HG03103 (cell line): Measurements from ENCODE around the gene LSS.
"Not testable (repeated sequence)": the region's sequence is repeated elsewhere in the genome, so short reads cannot be mapped to it uniquely, and the experiment has no call there.

Experiments used
- ATAC-seq: cut with Tn5 transposase; IDR thresholded peaks from one replicate; pipeline ENCODE4 v1.9.1; 2021; ENCODE audit warnings: low read depth; ENCODE audit not compliant: unreplicated experiment

The LSS gene

DNA sequence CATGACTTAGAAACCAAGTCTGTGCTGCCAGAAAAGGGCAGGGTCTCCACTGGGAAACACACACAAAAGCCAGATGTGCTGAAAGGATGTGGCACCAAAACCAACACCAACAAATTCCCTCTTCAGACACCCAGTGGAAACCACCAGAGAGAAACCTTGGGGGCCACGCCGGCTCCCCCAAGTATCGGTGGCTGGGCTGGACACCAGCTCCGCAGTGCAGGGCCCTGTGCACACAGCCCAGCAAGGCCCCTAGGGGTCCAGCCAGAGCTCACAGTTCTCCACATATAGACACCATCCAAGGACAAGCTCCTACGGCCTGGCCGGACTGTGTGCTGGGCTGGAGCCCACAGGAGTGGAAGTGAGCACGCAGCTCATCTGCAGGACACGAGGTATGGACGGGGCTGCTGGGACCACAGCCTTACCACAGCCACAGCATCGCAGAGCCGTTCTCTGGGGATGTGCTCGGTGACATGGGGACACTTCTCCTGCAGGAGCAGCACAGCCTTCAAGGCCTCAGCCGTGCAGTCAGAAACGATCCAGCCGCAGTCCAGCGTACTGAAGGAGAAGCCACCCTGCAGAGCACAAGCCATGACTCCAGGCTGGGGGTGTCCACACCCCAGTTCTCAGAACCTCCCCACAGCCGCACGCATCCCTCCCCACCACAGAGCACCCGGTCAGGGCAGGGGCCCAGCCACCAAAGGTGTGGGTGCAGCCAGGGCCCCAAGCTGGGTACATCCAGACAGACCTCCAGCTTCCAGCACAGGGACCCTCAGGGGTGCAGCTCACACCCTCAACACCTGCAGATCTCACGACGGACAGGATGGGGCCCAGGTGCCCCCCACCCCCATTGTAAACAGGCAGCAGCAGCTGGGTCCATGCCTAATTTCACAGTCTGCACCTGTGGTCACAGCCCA, 21.3 kb downstream of the LSS start:
- ATAC-seq, result no peak

DNA sequence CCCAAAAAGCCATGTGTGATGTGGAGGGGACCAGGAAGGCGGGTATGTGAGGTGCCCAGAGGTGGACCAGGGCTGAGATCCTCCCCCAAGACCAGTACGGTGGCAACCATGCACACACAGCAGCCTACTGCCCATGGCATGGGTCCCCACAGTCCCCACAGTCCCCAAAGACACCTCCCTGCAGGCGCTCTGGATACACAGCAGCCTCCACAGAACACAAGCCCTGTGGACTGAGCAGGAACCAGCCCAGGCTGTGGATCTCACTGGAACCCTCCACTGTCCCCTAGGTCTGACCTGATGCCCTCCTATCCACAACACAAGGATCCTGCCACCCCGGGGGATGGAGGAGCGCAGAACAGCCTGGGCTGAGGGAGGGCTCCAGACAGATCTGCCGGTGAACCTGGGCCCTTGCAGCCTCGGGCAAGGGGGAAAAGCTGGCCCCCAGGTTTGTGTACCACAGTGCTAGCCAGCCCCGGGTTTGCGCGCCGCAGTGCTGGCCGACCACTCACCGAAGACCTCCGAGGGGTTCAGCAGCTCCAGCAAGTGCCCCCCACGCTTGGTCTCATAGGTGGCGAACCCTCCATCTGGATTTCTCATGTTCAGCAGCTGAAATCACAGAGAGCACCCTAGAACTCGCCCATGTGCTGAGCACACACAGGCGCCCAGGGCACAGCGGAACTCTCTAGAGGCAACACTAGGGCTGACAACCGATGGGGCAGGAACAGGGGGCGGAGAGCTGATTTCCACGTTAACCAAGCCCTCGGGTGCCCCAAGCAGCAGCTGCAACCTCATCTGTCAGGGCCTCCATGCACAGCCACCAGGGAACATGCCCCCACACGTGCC, 22.2 kb downstream of the LSS start:
- no peak for ATAC-seq

GRCh38 chr21:46205766-46206162, 22.8 kb downstream of the LSS start:
- no peak for ATAC-seq

DNA sequence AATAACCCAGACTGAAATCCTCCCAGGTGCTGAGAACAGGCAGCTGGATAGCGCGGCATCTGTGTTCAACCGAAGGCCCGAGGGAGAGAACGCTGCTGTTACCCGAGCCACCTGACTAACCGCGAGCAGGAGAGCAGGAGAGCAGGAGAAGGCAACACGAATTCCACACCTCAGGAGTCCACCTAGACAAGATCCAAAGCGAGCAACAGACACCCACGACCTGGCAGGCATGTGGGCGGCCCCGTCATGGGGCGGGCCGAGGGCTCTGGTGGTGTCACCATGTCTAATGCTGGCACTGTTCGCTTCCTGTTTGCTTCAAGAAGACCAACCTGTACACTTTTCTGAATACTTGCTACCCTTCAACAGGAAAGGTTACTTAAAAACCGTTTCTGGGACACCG, 23.4 kb downstream of the LSS start:
- no peak for ATAC-seq

DNA sequence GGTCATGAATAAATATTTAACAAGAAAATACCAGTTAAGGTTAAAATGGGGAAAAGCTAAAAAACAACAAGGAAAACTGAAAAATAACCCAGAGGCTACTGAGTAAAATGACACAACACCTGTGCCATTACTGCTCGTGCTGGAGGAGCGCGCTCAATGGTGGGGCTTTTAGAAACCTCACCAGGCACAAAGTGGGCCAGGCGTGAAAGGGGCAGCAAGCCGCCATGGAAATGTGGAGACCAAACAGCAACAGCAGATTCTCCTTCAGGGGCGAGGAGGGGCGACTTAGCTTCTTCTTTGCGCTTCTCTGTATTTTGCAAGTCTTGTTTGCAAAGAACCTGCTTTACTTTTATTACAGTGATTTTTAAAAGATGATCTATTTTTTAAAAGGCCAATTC, 25.4 kb downstream of the LSS start:
- no peak for ATAC-seq

DNA sequence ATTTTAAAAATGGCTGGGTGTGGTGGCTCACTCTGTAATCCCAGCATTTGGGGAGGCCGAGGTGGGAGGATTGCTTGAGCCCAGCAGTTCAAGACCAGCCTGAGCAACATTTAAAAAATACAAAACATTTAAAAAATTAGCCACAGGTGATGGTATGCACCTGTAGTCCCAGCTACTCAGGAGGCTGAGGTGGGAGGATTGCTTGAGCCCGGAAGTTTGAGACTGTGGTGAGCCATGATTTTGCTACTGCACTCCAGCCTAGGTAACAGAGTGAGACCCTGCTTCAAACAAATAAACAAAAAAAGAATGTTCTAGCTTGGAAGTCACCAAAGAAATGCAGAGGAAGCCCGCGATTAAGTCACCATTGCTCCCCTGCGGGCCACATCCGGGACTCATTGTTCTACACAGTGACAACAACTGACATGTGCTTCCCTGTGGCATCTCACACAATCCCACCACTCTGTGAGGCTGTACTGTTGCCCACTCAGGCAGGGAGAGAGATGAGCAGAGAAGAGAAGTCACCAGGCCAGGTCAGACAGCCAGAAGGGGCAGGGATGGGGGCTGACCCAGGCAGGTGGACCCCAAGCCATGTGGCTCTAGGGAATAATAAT, 25.9 kb downstream of the LSS start:
- no peak for ATAC-seq

GRCh38 chr21:46200877-46201803, 27.4 kb downstream of the LSS start:
- ATAC-seq, result not testable (repeated sequence)

DNA sequence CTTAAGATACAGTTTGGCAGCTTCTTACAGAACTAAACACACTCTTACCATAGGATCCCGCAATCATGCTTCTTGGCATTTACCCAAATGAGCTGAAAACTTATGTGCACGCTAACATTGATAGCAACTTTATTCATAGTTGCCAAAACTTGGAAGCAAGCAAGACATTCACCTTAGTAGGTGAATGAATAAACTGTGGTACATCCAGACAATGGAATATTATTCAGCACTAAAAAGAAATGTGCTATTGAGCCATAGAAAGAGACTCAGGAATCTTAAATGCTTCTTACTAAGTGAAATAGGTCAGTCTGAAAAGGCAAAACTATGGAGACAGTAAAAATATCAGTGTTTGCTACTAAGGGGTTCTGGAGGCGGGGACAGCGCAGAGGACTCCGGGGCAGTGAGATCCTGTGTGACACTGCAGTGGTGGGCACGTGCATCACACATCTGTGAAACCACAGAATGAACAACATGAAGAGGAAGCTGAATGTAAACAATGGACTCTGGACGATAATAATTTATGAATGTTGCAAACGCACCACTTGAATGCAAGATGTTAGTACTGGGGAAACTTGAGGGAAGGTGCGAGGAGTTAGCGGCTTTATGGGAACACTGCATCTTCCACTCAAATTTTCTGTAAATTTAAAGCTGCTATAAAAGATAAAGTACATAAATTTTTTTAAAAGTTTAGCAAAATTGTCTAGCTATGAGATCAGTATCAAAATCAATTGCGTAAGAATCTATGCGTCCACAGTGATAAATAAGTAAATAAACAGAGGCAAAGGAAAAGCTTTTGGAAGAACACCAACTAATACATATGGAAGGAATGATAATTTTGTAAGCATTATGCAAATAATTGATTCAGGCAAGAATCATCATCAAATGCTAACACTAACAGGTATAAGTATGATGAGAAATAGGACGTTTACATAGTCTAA, 28.9 kb downstream of the LSS start:
- ATAC-seq, result no peak

DNA sequence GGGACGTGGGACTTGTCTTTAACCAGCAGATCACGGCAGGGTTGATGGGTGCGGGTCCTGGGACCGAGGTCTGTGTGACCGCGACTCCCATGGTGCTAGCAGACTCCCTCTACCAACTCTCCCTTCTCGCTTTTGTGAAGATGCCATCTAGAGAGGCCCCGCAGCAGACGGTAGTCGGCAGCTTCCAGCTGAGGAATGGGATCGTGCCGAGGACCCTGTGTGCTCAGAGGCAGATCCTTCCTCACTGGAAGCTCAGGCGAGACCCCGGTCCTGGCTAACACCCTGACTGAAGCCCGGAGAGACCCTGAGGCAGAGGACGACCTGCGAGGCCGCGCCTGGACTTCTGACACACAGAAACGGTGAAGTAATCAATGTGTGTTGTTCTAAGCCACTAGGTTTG, 31.8 kb downstream of the LSS start:
- no peak for ATAC-seq

GRCh38 chr21:46195595-46196195, 32.9 kb downstream of the LSS start:
- no peak for ATAC-seq

GRCh38 chr21:46194374-46195334, 33.9 kb downstream of the LSS start:
- no peak for ATAC-seq

GRCh38 chr21:46193829-46194373, 34.7 kb downstream of the LSS start:
- no peak for ATAC-seq

GRCh38 chr21:46191686-46192575, 36.6 kb downstream of the LSS start:
- ATAC-seq, result no peak

- no peak for ATAC-seq
Measured at GRCh38 chr21:46191257-46191685, 37.3 kb downstream of the LSS start.

GRCh38 chr21:46190491-46191131, 38.0 kb downstream of the LSS start:
- no peak for ATAC-seq
